HG03457 (cell line): ENCODE results near the gene FKBP10.

ENCODE experiments used
- ATAC-seq: cut with Tn5 transposase; IDR thresholded peaks from one replicate; pipeline ENCODE4 v1.9.1; 2021; ENCODE audit warnings: moderate number of reproducible peaks; ENCODE audit not compliant: unreplicated experiment

FKBP10 gene

DNA sequence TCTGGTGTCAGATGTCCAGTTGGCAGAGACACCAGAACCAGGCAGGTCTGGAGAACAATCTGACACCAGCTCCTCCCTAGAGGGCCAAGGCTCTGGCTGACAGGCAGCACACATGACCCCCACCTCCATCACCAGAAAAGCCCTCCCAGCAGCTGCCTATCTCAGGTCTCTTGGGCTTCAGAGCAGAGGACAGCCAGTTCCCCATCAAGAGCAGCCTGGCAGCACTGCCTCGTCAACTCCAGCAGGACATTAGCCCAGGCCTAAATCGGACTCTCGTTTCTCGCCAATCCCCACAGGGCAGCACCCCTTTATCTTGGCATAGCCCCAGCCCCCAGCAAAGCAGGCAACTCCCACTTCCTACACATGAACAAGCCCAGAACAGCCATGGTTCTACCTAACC, 30.7 kb upstream of the FKBP10 start:
- ATAC-seq: no peak

DNA sequence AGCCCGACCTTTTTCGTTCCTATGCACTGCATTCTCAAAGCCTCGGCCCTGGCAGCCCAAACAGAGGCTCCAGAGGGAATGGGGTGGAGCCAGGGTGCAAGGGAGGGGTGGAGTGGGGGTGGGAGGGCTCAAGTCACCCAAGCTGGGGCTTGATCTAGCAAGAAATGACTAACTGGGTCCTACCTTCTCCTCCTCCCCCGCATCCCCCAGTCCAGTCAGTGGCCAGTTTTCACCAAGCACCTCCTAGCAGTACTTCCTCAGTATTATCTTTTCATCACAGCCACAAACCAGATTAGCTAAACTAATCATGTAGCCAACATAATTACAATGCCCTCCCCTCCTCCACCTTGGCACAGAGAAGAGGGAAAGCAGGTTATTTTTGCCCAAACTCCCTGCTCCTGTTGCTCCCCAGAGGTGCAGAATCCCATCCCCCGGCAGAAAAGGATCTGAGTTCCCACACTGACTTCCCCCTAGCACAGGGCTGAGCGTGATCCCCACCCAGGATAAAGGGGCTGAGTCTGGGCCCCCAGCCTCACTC, 28.5 kb upstream of the FKBP10 start:
- no peak for ATAC-seq

DNA sequence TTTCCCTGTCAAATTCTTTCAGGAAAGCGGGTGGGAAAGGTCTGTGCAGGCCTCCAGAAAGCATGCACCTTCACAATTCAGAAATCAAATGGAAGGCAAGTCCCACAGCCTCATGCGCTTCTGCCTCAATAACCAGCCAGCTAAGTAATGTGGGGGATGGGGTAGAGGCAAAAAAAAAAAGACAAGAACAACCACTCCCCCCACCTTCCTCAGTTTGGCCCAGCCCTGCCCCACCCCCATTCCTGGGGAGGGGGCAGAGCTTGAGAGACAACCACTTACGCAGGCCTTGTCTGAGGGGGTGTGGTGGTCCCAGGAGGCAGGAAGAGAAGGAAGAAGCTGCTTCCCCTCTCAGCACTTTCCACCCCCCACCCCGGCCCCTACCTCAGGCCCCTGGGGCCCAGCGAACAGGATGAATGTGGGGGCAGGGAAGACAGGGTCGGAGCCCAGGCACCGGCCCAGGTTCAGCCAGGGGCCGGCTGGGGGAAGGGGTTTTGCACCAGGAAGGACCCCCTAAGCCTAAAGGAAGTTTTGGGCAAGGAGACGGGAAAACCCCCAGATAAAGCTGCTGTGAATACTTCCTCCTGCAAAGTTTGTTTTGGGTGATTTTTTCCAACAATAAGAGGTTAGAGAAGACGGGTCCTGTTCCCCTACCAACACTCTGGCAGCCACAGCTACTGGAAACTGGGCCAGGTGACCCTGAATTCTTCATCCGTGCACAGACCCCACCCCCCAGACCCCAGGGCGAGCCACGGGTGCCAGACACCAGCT, 27.5 kb upstream of the FKBP10 start:
- ATAC-seq: no peak

DNA sequence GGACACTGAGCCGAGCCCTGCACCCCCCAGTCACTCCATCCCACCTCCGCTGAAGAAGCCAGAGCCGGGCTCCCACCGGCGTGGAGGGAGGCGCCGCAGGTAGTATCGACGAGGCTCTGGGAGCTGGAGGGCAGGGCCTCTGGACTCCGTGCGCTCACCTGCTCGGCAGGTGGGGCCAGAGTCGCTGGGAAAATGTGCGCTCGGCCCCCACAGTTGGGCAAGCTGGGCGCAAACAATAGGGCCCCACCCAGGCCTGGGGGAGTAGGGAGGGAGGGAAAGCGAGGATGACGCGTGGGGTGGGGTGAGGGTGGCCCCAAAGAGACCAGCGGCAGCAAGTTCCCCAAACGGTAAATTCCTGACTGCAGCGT, 27.0 kb upstream of the FKBP10 start:
- no peak for ATAC-seq

DNA sequence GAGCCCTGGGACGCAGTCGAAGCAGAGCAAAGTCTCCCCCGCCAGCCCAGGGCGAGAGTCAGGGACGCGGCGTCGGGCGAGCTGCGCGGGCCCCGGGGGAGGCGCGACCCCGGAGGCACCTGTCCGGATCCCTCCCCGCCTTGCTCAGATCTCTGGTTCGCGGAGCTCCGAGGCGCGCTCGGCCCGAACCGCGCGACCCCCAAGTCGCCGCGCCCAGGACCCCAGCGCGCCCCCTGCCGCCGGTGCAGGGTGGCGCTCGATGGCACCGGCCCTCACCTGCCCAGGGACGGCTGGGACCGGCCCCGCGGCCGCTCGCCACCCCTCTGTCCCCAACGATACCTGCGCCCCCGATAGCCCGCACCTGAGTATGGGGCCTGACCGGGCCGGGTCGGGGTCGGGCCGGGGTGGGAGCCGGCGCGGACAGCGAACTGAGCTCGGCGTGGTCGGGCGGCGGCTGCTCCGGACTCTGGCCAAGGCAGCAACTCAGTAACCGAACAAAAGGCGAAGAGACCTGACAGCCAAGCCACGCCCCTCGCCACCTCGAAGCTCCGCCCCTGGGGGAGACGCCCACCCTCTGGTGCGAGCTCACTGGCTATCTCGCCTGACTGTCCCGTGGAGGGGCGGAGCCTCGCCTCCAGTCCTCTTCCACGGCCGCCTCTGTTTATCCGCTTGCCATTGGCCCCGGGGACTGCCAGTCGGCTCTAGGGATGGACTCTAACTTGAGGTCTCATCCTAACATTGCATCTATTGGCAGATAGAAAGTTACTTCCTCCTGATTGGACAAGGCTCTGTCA, 26.4 kb upstream of the FKBP10 start, which contains the start of gene JUP:
TSS of gene JUP (minus strand) at position 485 of the 794 bp plus-strand sequence. CDS start 14,857 bp downstream, outside the sequence.
- ATAC-seq: no peak

DNA sequence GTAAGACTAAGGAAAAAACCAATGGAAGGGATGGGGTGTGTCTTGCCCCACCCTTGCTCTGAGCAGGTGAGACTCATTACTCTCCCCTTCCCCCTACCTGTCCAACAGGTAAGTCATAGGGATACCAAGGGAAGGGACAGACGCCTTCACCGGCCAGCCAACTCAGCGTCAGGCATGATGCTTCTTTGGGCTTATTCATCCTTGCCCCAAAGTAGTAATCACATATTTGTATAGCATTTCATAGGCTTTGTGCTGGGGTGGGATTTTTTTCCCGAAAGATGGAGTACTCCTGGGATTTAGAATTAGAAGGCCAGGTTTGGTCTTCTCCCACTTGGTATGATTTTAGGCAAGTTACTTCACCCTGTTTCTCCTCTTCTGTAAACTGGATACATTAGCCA, 25.8 kb upstream of the FKBP10 start:
- no peak for ATAC-seq

DNA sequence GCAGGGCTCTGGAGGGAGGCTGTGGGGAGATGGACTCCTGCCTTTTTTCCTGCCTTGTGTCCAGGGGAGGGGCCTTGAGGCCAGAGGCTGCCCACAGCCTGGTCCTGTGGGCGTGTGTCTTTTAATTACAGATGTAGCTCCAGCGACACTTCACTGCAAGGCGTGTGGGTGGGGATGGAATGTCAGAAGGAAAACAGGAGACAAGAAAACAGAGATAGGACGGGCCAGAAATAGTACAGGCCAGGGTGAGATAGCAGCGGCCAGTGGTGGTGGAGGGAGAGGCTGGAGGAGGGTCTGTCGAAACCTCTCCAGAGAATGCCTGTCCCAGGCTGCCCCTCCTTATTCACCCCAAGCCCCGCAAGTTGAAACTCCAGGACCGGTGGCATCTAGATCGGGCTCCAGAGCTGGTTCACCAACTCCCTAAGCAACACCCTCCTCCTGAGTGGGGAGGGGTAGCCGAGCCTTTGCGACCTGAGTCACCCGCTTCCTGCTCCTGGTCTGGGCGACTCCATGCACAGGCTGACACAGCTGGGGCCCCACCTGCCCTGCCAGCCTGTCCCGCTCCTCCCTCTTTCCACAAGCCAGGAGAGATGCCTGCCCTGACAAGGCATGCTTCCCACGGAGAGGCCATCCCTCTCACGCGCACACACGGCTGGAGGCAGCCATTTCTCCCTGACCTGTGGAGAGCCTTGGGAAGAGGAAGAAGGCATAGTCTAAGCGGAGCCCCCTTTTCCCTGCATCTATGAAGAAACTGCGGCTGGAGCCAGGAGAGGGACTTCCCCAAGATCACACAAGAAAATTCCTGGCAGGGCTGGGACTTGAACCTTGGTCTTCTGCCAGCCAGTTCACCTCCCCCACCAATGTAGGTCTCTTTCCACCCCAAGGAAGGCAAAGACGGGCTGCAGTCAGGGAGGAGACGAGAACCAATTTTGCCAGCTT, 19.7 kb upstream of the FKBP10 start:
- ATAC-seq: no peak

DNA sequence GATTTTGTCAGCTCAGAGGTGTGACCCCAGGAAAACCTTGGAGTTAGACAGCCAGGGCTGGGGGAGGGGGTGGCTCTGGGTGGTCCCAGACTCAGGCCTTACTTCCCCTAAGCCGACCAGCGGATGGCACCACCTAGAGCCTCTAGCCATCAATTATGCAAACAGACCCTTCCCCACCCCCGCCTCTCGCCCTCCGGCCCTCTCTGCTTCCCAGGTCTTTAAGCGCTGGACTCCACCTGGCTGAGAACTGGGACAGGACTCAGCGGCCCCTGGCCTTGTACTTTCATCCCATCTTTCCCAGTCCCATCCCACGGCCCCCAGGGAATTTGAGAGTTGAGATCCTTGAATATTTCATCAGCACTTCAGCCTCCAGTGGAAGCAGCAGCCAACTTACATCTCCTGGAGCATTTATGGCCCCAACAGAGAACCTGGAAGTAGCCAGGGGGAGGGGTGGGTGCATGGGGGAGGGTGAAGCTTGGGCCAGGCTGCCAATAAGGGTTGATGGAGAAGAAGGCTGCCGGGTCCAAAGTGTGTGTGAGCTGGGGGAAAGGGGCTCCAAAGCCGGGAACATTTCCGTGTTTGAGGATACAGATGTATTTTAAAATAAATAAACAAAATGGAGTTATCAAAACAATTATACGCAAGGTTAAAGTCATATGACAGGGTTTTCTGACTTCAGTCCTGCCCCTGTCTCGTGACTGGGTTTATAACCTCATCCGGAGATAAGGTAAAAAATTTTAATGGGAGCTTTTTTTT, 18.8 kb upstream of the FKBP10 start:
- ATAC-seq: no peak

DNA sequence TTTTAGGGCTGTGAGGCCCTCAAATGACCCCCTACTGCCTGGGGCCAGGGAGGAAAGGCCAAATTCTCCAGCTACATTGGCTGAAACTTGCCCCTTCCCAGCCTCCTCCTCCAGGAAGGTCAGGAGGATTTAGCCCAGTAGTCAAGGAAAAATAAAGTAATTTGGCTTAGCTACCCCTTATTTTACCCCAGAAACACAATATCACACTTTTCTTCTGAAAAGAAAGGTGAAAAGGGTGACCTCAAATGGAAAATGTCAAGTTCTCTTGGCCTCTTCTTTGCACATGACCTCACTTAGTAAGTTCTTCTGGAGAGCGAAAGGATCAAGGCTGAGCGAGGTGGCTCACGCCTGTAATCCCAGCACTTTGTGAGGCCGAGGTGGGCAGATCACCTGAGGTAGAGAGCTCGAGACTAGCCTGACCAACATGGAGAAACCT, 18.2 kb upstream of the FKBP10 start:
- no peak for ATAC-seq

DNA sequence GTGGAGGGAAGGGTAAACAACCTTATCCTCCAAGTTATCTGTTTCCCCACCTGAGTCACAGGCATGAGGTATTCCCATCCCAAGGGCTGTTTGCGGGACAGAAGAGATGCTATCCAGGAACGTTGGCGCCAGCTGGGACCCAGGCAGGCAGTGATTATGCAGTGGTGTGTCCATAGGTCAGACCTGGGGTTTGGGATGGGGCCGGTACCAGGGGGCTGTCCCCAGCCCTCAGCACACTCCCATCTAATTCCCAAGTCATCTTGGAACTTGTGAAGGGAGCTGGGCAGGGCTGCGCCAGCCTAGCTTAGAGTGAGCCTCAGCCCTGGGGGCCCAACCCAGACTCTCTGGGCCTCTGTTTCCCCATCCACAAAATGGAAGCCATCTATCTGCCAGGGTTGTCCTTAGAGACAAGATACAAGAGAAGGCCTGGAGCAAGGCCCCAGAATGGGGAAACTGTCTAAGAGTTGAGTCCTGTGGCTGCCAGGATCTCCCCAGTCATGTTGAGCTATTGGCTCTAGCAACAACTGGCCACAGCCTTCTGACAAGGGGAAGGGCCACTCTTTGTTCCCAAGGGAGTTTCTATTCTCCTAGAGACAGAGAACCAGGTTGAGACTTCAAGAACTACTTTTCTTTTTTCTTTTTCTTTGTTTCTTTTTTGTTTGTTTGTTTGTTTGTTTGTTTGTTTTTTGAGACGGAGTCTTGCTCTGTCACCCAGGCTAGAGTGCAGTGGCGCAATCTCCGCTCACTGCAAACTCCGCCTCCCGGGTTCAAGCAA, 16.5 kb upstream of the FKBP10 start:
- no peak for ATAC-seq

DNA sequence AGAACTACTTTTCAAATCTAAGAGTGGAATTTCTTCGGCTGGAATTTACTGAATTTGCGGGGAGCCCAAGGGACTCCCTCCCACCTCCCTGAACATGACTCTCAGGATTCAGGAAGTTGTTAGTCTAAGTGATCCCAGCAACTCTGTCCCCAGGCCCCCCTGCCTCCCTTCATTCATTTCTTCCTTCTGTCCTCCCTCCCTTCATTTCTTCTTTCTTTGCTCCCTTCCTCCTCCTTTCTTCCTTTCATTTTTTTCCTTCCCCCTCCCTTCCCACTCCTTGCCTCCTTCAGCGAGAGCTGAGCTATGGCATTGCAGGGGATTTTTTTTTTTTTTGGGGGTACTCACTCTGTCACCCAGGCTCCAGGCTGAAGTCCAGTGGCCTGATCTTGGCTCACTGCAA, 15.4 kb upstream of the FKBP10 start:
- ATAC-seq: no peak

DNA sequence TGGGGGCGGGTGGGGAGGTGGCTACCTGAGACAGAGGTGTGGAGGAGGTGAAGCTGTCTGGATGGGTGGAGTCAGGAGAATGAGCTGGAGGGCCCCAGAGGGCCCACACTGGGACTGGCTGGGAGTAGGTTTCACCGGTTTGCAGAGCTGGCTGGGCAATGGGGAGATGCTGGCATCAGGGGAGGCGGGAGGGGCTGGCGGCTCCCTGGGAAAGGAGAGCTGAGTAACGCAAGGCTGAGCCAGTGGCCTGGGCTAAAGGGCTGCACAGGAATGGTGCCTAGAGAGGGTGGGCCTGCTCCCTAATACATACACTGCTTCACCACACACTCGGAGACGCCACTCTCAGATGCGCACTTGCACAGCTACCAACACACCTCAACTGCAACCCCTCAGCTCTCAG, 13.4 kb upstream of the FKBP10 start:
- no peak for ATAC-seq

DNA sequence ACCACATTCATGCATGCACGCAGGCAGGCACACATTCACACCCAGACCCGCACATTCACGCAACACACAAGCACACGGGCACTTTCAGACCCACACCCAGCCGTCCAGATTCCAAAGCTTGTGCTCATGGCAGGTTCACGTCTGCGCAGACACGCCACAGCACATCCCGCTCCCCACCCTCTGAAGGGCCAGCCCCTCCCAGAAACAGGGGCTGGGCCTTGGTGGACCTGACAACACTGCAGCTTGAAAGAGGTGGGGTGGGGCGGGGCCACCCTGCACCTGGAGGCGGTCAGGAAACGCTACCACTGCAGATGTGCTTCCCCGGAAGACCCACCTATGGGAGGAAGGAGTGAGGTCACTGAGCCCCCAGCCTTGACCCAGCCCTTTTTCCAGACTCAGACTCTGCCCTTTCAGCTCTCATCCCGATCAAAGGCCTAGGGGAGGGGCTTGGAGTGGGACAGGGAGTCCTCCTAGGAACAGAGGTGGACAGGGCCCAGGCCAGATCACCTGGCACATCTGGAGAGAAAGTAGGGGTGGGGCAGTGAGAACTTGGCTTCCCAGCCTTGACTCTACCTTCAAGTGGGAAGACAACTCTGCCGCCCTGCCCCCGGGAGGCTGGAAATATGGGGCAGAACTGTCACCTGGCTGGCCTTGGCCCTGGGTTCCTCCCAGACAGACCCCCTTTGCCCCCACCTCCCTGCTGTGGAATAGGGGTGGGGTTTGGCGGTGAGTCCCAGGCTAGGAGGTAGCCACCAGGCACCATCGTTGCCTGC, 12.0 kb upstream of the FKBP10 start:
- ATAC-seq: no peak

DNA sequence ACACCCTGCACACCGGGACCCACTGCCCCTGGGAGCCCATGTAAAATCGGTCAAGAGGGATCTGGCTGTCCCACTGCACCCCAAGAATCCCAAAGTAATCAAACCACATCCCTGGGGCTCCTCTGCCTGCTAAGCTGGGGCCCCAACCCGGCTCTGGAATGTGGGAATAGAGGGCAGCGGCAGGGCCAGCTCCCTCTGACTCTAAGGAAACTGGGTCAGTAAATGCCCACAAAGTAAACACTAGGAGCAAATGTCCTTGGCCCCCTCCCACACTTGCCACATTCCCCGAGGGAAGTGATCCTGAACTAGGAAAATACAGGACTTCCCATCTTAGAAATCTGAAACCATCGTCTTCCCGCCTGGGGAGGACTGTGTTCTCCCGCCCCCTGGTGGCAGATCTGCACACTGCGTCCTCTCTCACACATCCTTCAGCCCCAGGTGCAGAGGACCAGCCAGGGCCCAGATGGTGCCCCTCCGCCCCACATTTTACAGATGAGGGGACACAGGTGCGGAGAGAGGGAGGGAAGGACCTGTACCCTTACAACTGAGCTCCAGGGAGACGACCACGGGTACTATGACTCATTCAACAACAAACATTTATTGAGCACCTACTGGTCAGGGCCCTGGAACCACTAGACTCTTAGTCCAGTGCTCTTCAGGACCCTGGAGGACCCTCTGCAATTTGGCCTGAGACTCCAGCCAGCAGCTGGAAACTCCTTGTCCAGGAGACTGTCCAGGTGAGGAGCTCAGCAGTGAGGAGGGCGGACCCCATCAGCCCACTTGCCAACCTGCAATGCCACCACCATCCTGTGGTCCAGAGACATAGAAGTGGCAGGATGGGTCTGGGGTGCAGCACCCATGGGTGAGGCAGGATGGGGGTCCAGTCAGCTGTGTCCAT, 11.2 kb upstream of the FKBP10 start:
- no peak for ATAC-seq

DNA sequence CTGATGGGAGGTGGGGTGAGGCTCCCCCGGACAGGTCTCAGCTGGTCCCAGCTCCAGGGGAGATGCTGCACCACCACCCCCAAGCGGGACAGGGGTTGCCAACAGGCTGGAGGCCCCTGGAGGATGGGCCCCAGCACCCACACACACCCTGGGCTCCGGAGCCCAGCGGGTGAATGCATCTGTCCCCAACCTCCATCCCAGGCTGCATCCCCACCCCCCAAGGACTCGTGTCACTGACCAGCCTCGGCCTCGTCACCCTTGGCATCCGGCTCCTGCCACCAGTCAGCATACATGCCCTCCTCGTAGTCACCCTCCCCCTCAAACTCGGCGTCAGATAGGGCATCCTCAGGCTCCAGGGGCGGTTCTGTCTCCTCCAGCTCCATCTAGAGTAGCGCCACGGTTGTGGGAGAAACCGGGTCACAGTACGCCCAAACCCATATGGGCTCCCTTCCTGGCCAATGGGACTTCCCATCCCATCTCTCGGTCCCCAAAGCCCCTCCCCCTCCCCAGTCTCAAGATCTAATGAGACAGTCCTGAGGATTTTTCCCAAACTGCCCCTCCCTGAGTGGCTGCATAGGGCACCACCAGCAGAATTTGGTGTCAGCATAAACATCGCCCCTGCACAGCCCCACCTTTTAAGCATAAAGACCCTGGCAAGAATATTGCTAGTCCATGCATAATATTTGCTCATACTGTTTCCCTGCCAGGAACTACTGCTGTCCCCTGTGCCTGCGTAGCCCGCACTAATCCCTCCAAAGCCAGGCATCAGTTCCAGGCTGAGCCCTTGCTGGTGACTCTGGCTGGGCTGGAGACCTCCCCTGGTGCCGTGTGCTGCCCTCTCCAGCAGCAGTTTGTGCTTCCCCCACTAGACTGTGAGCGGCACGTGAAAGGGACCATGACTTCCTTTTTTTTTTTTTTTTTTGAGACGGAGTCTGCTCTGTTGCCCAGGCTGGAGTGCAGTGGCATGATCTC, 9.5 kb upstream of the FKBP10 start:
- ATAC-seq: no peak

DNA sequence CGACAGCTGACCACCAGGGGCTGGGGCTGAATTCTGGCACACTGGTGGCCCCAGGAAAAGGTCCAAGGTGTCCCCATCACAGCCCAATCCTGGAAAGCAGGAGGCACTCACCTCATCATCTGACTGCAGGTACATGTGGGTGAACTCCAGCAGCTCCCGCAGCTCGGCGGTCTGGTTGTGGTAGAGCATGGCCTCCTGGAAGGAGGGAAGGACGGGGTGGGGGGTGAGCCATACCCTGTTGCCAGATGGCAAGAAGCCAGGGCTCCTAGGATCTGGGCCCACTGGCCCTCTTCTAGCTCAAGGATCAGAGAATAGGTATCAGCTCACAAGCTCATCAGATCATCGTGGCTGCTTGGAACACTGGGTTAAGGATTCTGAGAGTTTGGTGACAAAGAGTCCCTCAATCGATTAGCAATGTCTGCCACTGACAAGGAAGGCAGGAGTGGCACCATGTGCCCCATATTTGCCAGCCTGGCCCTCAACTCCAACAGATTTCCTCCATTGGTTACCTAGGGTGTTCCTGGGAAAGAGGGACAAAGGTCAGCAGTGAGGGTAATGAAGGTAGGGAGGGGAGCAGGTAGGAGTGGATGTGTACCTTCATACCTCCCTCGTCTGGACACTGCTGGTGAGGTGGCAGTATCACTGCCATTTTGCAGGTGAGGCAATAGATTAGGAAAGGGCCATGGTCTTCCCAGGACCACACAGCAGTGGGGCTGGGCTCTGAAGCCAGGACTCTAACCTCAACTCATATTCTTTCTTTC, 5.9 kb upstream of the FKBP10 start:
- no peak for ATAC-seq
